Brain pericyte (primary cell): ENCODE results near the gene LPCAT1.
"Not testable (repeated sequence)": the region's sequence is repeated elsewhere in the genome, so short reads cannot be mapped to it uniquely, and the experiment has no call there.

Experiments used
- DNase-seq: peaks from one replicate; pipeline ENCODE4 v3.0.0-alpha.2; 2012; ENCODE audit warnings: low read depth, low spot score

LPCAT1 gene

DNA sequence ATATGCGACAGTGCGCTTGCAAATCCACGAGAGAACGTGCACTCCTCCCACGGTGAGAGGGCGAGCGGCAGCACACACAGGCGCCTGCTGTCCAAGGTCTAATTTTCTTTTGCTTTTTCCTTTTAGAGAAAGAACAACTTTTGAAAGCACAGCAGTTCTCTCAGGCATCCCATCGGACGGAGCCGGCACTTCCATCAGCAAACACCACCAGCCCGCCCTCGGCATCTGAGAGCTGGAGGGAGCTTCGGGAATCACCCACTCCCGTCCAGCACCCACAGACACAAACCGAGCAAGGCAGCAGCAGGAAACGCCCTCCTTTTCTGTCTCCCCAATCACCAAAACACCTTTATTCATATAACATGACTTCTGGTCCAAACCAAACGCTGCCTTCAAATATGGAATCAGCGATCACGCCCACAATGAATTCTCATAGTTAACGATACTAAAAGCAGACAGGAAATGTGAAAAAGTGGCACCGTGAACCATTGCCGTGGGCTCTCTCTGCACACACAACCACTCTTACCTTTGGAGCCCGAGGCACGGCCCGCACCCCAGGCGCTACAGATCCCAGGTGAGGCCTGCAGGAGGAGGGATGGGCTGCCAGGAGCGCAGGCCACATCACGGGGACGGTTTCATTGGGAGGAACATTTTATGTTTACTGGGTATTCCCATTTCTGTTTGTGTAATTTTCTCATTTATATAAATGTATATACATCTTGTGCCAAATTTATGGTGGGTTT lies 14.2 kb downstream of the LPCAT1 start:
- DNase-seq = no peak

DNA sequence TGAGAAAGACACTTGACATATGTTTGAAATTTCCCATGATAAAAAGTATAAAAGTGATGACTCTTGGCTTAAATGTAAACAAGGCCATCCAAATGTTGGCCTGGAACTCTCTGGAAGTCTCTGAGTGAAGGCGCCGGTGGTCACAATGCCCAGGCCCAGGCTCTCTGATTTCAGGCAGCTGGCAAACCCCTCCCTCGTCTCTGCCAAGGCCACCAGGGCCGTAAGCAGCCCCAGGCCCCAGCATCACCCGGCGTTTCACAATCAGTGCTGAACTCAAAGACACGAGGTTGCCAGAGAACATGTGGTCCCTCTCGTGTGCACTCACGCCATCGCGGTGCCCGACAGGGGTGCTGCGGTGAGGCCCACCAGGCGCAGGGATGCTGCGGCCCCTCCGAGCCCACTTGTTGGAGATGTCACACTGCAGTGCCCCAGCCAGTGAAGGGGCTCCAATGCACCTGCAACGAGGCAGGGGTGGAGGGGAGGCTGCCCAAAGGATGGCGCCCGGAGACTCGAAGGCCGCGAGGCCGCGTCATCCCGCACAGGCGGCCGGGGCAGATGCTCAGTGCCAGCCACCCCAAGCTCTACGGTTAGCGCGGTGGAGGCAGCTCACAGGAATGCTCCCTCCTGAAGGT lies 15.0 kb downstream of the LPCAT1 start:
- no peak for DNase-seq

DNA sequence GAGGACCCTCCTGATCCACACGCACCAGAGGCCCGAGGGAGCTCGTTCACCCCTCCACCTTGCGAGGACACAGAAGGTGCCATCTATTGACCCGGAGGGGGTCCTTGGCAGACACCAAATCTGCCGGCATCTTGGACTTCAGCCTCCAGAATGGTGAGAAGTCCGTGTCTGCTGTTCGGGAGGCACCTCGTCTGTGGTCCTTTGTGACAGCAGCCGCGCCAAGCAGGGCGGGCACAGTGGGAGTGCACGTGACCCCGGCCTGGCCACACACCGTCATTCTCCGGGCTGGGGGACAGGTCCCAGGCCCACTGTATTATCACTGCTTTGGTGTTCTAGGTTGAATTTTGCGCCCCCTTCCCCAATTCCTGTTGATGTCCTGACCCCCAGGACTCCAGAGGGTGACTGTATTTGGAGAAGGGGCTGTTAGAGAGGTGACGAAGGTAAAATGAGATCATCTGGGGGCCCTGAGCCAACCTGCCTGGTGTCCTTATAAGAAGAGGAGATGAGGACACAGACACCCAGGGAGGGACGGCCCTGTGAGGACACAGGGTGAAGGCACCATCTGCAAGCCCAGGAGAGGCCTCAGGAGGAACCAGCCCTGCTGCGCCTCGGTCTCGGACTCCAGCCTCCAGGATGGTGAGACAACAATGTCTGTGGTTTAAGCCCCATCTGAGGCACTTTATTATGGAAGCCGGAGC lies 15.7 kb downstream of the LPCAT1 start:
- DNase-seq = no peak

DNA sequence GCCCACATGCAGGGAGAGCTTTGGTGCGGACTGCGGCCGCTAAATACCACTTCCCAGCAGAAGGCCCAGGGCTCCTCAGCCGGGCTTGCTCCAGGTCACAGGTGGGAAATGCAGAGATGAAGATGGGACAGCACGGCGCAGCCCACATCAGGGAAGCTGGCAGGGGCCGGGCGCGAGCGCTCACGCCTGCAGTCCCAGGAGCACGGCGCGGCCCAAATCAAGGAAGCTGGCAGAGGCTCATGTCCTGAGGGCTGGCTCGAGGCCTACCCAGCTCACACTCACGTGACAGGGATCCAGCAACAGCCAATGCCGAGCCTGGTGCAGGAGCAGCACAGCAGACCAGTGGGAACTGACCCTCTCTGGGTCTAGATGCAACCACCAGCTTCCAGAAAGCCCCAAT lies 16.3 kb downstream of the LPCAT1 start:
- DNase-seq = no peak

DNA sequence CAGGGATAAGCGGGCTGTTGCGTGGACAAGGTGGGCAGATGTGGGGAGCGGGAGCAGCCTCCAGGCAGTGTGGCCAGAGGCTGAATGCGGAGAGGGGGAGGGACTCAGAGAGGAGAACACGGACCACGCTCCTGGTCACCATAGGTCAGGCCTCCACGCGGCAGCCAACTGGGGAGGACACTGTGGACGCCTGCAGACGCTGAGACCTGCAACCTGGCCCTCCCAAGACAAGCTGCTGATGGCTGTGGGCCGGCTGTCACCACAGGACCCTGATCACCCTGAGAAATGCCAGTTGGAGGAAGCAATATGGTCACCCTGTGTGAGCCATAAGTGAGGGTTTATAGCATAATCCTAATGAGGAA lies 16.8 kb downstream of the LPCAT1 start:
- DNase-seq = no peak

DNA sequence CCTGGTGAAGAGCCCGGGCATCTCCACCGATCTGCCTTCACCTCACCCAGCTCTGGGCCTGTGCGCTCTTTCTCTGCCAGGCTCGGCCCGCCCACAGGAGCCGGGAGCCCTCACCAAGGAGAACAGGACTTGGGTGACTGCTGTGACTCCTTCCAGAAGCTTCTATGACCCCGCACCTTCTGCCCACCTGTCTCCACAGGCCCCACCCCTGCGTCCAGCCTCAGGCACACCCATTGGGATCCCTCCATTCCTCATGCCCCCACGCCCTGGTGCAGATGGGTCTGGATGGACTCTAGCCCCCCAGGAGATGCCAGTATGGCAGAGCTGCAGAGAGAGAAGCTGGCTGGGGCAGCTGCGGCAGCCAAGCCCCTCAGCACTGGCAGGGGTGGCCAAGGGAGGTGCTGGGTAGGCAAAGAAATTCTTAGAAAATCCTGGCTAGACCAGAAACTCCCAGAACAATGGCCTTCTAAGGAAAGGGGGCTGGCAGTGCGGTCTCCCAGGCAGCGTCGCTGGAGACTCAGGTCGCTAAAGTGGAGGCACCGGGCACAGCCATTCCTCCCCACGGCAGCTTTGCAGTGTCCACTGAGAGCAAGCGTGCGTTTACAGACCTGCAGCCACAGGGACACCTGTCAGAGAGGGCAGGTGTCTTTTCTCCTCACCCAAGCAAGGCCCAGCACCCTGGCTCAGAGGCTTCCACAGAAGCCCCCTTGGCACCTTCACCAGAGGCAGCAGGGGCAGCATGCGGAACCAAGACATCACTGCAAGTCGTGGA lies 17.3 kb downstream of the LPCAT1 start:
- DNase-seq = no peak

DNA sequence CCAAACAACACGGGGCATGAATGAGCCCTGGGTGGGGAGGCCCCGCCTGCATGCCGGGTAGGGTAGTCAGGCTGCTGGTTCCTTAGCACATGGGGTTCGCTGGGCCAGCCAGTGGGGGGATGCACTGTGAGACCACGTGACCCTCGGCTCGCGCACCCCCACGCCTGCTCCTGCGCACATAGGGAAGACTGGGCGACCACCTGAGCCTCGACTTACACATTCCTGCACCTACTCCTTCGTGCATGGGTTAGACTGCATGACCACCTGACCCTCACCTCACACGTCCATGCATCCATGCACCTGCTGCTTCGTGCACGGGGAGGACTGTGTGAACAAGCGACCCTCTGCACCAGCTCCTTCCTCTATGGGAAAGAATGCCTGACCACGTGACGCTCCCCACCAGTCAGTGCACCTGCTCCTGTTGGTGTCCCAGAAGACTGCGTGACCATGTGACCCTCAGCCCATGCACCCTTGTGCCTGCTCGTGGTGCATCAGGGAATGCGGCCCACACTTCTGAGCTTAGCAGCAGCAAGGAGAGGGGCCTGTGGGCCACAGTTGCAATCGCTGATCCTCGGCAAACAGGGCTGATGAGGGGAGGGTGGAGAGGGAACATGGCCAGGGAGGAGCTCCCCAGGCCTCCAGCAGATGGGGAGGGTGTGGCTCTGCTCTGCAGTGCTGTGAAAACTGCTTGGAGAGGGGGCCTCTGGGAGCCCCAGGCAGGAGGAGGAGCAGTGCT lies 18.1 kb downstream of the LPCAT1 start:
- no peak for DNase-seq

DNA sequence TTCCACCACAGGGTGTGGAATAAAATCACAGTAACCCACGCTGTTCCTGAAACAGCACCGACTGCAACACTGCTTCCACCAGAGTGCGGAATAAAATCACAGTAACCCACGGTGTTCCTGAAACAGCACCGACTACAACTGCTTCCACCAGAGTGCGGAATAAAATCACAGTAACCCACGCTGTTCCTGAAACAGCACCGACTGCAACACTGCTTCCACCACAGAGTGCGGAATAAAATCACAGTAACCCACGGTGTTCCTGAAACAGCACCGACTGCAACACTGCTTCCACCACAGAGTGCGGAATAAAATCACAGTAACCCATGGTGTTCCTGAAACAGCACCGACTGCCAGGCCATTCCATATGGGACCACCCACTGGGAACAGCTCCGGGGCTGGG lies 18.7 kb downstream of the LPCAT1 start:
- not testable (repeated sequence) for DNase-seq

DNA sequence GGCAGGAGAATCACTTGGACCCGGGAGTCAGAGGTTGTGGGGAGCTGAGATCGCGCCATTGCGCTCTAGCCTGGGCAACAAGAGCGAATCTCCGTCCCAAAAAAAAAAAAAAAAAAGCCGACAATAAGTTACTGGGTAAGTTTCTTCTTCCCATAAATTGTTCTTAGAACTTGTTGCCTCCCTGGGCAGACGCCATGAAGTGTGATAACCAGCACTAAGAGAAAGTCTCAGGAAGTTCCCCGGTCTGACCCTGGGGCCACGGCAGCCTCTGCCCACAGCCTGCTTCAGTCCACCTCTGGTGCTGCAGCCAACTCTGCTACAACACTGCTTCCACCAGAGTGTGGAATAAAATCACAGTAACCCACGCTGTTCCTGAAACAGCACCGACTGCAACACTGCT lies 19.1 kb downstream of the LPCAT1 start:
- DNase-seq = no peak

DNA sequence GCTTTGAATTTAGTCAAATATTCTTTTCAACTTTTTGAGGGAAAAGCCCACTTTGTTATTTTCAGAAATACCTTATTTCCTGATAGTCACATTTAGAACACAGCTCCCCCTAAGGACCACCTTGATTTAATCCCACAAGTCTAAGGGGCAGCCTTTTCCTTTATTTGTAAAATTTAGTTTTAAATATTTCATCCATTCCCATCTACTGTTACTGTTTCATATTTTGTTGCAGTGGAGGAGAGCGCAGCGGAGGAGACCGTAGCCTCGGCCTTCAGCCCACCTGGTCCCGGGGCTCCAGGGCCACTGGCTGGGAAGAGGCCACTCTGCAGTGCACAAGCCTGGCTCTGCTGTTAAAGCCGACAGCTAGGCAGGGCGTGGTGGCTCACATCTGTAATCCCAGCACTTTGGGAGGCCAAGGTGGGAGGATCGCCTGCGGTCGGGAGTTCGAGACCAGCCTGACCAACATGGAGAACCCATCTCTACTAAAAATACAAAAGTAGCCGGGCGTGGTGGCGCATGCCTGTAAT lies 19.6 kb downstream of the LPCAT1 start:
- DNase-seq = no peak

DNA sequence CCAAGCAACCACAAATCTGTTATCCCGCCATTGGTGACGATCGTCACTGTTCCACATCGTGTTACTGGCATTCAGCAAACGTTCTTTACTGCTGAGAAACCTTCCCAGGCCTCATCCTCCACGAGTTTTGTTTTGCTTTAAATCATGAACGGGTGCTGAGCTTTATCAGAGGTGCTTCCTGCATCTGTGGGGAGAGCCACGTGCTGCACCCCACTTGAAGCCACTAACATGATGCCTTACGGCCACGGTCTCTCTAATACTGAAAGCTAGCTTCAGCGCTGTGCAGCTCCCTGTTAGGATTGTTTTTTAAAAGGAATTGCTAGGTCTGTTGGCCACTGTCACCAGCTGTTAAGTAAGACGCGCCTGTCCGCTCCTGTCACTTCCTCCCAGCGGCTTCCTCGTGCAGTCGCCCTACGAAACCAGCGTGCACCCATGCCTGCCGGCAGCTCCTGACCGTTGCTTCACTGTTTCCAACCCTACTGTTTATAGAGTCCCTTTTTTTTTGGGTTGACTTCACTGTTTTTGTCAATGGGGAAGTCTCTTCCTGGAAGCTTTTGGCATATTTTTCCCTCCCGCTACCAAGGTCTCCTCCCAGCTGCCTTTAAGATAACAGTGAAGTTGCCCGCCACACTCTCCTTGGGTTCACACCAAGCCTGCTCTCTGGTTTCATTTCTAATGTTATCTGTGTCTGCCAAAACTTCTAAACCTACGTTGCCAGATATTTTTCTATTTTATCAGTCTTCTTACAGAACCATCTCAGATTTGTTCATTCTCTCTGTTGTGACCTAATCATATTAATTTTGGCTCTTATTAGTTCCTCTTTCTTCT lies 20.3 kb downstream of the LPCAT1 start:
- no peak for DNase-seq

DNA sequence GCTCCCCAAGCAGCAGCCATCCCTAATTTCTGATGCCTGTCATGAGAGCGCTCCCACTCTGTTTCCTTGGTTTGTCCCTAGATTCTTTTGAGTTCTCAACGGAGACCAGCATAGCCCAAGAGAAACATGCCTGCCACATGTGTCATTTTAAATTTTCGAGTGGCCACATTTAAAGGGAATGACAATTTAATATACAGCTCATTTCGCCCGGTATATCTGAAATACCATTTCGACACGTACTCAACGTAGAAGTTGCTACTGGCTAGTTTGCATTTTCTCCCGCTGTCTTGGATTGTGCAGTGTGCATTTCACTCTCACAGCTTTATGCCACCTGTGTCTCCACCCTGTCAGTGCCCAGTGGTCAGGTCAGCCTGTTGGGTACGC lies 21.0 kb downstream of the LPCAT1 start:
- DNase-seq = no peak

DNA sequence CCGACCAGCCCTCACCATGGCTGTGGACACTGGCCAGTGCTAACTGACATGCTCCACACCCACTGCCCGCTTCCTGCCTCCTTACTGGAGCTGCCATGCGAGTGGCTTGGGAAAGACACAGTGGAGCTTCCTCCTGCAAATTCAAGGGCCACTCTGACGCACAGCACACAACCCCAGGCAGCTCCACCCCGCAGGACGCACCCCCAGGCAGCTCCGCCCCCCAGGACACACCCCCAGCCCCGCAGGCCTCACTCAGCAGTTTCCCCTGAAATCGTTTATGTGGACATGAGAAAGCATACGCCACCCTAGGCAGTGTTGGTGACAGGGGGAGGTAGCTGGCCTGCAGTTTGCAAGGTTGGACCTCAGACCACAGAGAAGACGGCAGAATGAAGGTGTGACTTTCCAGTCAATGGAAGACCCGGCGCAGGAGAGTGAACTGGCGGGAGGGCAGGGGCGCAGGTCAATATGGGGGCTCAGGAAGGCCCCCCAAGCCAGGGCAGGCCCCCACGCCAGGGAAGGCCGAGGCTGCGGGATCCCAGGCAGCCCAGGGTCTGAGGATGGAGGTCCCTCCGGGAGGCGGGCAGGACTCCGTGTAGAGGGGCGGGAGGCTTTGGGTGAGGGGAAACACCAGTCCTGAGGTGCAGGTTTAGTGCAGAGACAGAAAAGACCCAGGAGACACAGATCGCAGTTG lies 21.6 kb downstream of the LPCAT1 start:
- no peak for DNase-seq

DNA sequence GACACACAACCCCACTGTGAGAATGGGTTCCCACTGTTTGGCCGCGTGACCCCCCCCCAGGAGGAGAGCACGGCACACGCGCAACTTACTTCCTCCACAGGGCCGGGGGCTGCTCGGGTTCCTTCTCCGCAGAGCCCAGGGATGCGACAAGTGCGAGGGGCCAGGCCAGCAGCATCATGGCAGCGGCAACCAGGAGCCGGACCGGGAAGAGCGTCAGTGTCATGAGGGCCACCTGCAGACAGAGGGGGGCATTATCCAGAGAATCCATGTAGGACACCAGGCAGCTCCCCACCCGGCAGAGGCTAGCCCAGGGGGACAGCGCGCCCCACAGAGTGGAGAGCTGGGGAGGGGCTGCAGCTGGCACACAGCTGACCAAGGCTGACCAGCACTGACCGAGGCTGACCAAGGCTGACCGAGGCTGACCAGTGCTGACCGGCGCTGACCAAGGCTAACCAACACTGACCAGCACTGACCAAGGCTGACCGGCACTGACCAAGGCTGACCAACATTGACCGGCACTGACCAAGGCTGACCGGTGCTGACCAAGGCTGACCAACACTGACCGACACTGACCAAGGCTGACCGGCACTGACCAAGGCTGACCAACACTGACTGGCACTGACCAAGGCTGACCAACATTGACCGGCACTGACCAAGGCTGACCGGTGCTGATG lies 22.3 kb downstream of the LPCAT1 start:
- DNase-seq = no peak

DNA sequence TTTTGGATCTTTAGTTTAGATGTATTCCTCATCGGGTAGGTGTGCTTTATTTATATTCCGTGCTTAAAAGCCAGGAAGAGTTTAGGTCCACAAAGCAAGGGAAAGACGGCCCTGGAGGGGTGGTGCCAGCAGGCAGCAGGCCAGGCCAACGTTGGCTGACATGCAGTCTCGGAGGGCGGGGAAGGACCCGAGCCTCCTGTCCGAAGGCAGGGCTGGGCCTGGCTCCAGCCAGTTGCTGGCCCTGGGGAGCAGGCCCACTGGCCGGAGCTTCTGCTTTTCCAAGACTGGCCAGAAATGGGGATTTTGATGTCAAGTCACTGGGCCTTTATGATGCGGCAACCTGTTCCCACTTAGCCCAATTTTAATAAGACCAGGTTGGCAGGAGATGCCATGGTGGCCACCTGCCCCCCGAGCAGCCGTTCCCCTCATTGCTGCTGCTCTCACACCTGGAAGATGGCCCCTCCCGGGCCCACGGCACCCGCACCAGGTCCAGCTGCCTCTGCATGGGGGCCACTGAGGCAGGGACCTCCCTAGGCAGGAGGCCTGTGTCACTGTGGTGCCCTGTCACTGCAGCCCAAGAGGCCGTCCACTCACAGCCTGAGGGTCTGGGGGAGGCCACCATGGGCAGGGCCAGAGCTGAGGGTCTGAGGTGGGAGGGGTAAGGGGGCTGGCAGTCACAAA lies 23.2 kb downstream of the LPCAT1 start:
- no peak for DNase-seq

DNA sequence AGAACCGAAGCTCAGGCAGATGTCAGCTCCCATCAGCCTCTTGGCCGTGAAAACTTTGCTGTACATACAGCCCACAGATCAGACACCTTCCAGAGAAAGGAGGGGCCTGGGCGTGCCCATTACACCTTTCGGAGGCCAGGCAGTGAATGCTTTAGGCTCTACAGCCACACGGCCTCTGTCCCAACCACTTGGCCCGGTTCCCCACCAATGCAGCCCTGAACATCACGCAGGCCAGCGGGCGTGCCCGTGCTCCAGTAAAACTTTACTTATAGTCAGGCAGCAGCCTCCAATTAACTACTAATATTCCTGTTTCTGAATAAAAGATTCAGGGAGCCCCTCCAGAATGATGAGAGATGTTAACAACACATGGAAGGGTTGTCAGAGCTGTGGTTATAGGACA lies 23.9 kb downstream of the LPCAT1 start:
- DNase-seq = no peak

DNA sequence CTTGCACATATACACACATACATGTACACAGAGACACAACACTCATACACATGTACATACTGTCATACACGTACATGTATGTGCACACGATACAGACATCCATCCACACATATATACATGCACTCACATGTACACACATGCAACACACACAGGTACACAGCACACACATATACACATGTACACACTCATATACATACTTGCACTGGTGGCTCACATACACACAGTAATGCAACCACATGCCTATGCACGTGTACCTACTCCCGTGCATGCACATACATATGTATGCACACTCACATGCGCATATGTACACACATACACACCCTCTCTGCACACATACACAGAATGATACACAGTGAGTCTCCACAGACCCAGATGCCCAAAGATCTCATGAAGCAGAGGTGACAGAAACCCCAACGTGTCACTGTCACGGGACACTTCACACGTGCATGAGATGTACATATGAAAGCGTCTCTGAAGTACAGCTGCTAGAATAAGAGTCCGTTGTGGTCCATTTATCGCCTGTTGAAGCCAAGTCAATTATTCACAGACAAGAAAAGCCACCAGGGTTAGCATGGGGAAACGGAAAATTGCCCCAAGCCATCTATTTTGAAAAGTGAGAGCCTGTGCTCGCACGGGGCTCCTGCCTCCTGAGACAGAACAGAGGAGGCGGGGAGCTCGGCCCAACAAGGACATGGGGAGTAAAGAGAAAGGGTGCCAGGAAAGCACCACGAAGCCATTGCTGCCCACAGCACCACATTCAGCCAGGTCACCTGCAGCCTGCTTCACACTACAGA lies 24.9 kb downstream of the LPCAT1 start:
- DNase-seq = no peak
